CD8-positive, alpha-beta memory T cell (primary cell): ENCODE measurements around the gene TXNRD2. TPM values are rescaled to one million over a fixed set of nuclear protein-coding genes. Genes with fewer than 3 reads are reported as not detected.

Experiments used
- CTCF ChIA-PET: fragments of 350-600 bp; sonication (Branson Sonifier 250); formaldehyde crosslinking; loops from one replicate; lab custom pipeline; 2021; ENCODE audit warnings: antibody characterized with exemption; lab: Charles Lee
- POLR2A ChIA-PET: fragments of 350-600 bp; sonication (Branson Sonifier 250); formaldehyde crosslinking; loops from one replicate; lab custom pipeline; 2021; ENCODE audit warnings: antibody characterized with exemption; lab: Charles Lee
- DNase-seq, 5 donors: peaks; one replicate each; pipeline versions ENCODE4 v3.0.0 to v3.0.0-alpha.2; 2020 to 2022; ENCODE audit warnings: mixed read lengths in 1 of 5
- H3K27ac ChIP-seq: one replicate; pipeline ENCODE4 v1.7.0; 2013; ENCODE audit warnings: low read depth, mild to moderate bottlenecking, low read length, moderate library complexity
- H3K27me3 ChIP-seq: 2 replicates; pipeline ENCODE4 v1.7.0; 2013; ENCODE audit warnings: low read length, mild to moderate bottlenecking; ENCODE audit not compliant: insufficient read depth, poor library complexity, severe bottlenecking
- H3K36me3 ChIP-seq: 2 replicates; pipeline ENCODE4 v1.7.0; 2013; ENCODE audit warnings: mild to moderate bottlenecking, low read length, moderate library complexity; ENCODE audit not compliant: insufficient read depth
- H3K4me1 ChIP-seq: 2 replicates; pipeline ENCODE4 v1.7.0; 2013; ENCODE audit warnings: mild to moderate bottlenecking, low read length, moderate library complexity; ENCODE audit not compliant: insufficient read depth
- H3K4me3 ChIP-seq: 2 replicates; pipeline ENCODE4 v1.7.0; 2013; ENCODE audit warnings: mild to moderate bottlenecking, low read length
- H3K9me3 ChIP-seq: 2 replicates; pipeline ENCODE4 v1.7.0; 2013; ENCODE audit warnings: mild to moderate bottlenecking, low read length
- H3K27ac Mint-ChIP-seq, 8 donors: one replicate each; pipeline ENCODE4 v1.8.0; 2020 to 2021; ENCODE audit warnings: mixed read lengths in 8 of 8, mild to moderate bottlenecking in 6 of 8, inconsistent platforms in 3 of 8, moderate library complexity in 3 of 8
- H3K27me3 Mint-ChIP-seq, 2 donors: one replicate each; pipeline ENCODE4 v1.8.0; 2020 to 2021; ENCODE audit warnings: mixed read lengths in 2 of 2, mild to moderate bottlenecking in 1 of 2, moderate library complexity in 1 of 2
- H3K36me3 Mint-ChIP-seq, 3 donors: one replicate each; pipeline ENCODE4 v1.8.0; 2020 to 2021; ENCODE audit warnings: mixed read lengths in 3 of 3, inconsistent platforms in 1 of 3, mild to moderate bottlenecking in 1 of 3
- H3K4me1 Mint-ChIP-seq, 3 donors: one replicate each; pipeline ENCODE4 v1.8.0; 2020 to 2021; ENCODE audit warnings: mixed read lengths in 3 of 3, inconsistent platforms in 1 of 3, mild to moderate bottlenecking in 1 of 3
- H3K4me3 Mint-ChIP-seq, 7 donors: one replicate each; pipeline ENCODE4 v1.8.0; 2020 to 2021; ENCODE audit warnings: mixed read lengths in 7 of 7, mild to moderate bottlenecking in 6 of 7, moderate library complexity in 4 of 7, inconsistent platforms in 2 of 7
- H3K9me3 Mint-ChIP-seq, 5 donors: one replicate each; pipeline ENCODE4 v1.8.0; 2020 to 2022; ENCODE audit warnings: mixed read lengths in 5 of 5, mild to moderate bottlenecking in 3 of 5, moderate library complexity in 2 of 5, inconsistent platforms in 1 of 5
- polyA plus RNA-seq: library from polyadenylated mRNA; unstranded; fragments of 300-500 nt; fragmentation: Illumina TruSeq; gene quantifications from one replicate; pipeline ENCODE4 v1.2.3, GENCODE V29; 2021
- total RNA-seq, 2 experiments: library from RNA; stranded (reverse); gene quantifications; one replicate each; pipeline ENCODE4 v1.2.3, GENCODE V29; 2021

The TXNRD2 gene
- total and polyA plus RNA-seq, 3 experiments from 2014 or later: 13.8 to 27.9 (median 27.6) TPM

DNA sequence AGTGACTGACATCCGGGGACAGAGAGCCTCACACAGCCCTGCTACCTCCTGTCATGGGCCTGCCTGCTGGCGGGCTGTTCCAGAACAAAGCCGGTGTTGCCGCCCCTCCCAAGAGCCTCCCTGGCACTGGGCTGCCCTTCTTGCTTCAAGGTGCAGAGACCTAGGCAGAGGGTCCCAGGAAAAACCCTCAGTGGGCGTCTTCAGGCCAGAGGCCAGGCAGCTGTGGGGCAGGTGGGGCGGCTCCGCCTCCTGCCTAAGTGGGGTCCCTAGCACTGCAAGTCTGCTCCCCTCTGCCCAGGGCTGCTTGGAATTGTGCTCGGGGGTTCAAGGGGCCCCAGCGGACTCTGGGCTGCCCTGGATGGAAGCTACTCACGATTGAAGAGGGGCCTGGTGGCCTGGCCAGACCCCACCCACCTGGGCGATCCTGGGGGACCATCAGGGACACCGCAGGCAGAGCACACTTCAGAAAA lies 66.5 kb downstream of the TXNRD2 start:
- Mint-ChIP-seq H3K36me3 (peaks cover 0 to 2% (median 0%) of the 10 kb centered on the region in 3 donors), H3K4me1 (peaks cover 0 to 9% (median 0%) of the 10 kb centered on the region in 3 donors), H3K9me3 (no peaks in the 10 kb centered on the region), H3K27me3 (no peaks in the 10 kb centered on the region), H3K27ac (peak overlapping the region in 2 of 8 donors; percentile 42 to 69), H3K4me3 (no peak overlapping the region)
- ChIA-PET CTCF (no interaction called here), POLR2A (no interaction called here)
- H3K9me3 ChIP-seq: no peaks in the 10 kb centered on the region
- H3K4me3 ChIP-seq: no peak overlapping the region
- peak in 2 of 5 donors; percentile 0 to 27 for DNase-seq
- H3K36me3 ChIP-seq: no peaks in the 10 kb centered on the region
- H3K27me3 ChIP-seq: no peaks in the 10 kb centered on the region
- H3K27ac ChIP-seq: no peak overlapping the region
- H3K4me1 ChIP-seq: peaks cover 16% of the 10 kb centered on the region

DNA sequence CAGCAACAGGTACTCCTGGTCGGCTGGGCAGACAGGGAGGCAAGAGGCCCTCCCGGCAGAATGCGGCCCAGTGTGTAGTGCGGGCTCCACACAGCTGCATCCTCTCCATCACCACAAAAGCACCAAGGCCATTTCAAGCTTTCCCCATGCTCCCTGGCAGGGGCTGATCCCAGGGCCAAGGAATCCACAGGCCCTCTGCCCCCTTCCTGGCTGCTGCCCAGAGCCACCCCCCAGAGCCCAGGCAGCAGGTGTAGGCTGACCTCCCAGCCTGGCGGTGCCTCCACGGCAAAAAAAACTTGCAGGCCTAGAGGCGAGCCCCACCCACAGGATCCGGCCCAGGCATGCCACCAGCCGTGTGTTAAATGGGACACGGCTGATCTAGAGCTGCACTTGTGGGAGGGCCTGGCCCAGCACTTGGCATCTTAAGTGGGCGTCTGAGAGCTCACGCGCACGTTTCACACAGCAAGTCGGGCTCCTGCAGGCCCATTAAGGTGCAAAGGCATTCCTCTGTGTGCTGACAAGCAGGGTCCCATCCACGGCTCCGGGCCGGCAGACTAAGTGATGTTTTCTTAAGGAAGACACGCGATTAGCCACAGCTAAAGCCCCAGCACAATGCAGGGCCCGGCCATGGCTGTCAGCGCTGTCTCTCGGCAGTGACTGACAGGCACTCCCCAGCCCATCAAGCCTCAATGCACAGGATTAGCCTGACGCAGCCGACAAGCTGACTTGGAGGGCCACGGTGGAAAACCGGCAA lies 67.1 kb downstream of the TXNRD2 start:
- H3K9me3 ChIP-seq: no peaks in the 10 kb centered on the region
- Mint-ChIP-seq H3K27me3 (no peaks in the 10 kb centered on the region), H3K27ac (peak overlapping the region in 3 of 8 donors; percentile 42 to 69 (median 61)), H3K4me3 (peak overlapping the region in 2 of 7 donors; percentile 27 to 35), H3K36me3 (peaks cover 0 to 2% (median 0%) of the 10 kb centered on the region in 3 donors), H3K9me3 (no peaks in the 10 kb centered on the region), H3K4me1 (peaks cover 0 to 9% (median 0%) of the 10 kb centered on the region in 3 donors)
- peaks cover 16% of the 10 kb centered on the region for H3K4me1 ChIP-seq
- H3K4me3 ChIP-seq: no peak overlapping the region
- H3K27ac ChIP-seq: no peak overlapping the region
- peak in 3 of 5 donors; percentile 19 to 46 (median 42) for DNase-seq
- ChIA-PET POLR2A (no interaction called here), CTCF (no interaction called here)
- H3K27me3 ChIP-seq: no peaks in the 10 kb centered on the region
- no peaks in the 10 kb centered on the region for H3K36me3 ChIP-seq

DNA sequence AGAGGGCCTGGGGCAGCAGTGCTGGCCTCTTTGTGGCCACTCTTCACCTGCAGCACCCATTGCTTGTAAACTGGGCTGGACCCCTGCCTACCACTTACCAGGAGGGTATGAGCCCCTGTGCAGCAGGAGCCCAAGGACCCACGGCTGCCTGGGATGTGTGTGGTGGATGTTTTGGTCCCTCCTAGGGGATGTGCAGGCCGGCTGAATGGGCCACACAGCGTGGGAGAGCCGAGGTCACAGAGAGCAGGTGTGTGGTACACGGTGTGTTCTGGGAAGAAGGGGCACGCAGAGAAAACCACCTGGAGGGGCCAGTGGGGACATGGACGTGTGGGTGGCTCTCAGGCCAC lies 67.7 kb downstream of the TXNRD2 start:
- H3K36me3 Mint-ChIP-seq: peaks cover 0 to 2% (median 0%) of the 10 kb centered on the region in 3 donors

DNA sequence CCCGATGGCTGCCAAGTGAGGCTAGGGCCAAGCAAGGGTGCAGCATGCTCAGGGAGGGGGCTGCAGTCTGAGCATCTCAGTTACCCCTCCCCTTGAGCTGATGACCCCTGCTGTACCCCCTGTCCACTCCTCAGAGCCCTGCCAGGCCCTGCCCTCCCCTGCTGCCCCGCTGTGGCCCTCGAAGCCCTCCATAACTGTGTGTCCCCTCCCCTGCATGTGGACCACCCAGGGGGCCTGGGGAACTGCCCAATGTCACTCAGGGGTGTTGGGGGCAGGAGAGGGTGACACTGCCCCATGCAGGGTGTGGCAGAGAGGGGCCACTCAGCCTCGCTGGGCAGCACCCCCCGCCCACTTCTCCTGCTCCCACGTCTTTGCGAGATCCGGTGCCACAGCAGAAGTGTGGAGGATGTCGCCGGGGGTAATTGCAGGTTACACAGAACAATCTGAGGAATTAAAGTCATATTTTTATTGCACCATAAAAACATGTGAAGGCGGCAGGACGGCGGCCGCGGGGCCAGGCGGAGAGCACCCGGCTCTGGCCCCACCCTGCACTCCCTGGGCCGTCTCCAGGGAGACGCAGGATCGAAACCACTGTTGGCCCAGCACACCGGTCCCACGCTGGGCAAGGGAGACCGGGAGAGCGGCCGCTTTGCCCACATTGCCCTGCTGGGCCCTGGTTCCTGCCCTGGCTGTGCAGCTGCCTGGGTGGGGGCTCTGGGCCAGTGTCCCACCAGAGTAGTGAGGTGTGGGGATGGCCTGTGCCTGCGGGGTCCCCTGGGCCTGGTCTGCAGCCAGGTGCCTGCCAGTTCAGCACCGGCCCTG lies 68.3 kb downstream of the TXNRD2 start:
- Mint-ChIP-seq H3K36me3 (no peaks in the 10 kb centered on the region), H3K9me3 (no peaks in the 10 kb centered on the region), H3K4me1 (peaks cover 0 to 9% (median 0%) of the 10 kb centered on the region in 3 donors), H3K4me3 (no peak overlapping the region), H3K27ac (no peak overlapping the region), H3K27me3 (no peaks in the 10 kb centered on the region)
- CTCF ChIA-PET: no interaction called here
- H3K4me1 ChIP-seq: peaks cover 16% of the 10 kb centered on the region
- DNase-seq: peak in 2 of 5 donors; percentile 0 to 40
- H3K27me3 ChIP-seq: no peaks in the 10 kb centered on the region
- H3K4me3 ChIP-seq: no peak overlapping the region
- no peaks in the 10 kb centered on the region for H3K9me3 ChIP-seq
- no peaks in the 10 kb centered on the region for H3K36me3 ChIP-seq
- POLR2A ChIA-PET: no interaction called here
- no peak overlapping the region for H3K27ac ChIP-seq

More for the DNA sequence above, 67.7 kb downstream of the TXNRD2 start:
- no peak for DNase-seq
- no peaks in the 10 kb centered on the region for H3K36me3 ChIP-seq
- no peak overlapping the region for H3K27ac ChIP-seq
- no peaks in the 10 kb centered on the region for H3K9me3 ChIP-seq
- peak overlapping the region in 3 of 7 donors; percentile 27 to 35 (median 28) for H3K4me3 Mint-ChIP-seq
- H3K4me1 ChIP-seq: peaks cover 16% of the 10 kb centered on the region
- no peak overlapping the region for H3K4me3 ChIP-seq
- ChIA-PET POLR2A (no interaction called here), CTCF (no interaction called here)
- H3K27ac Mint-ChIP-seq: peak overlapping the region in 1 of 8 donors; percentile 42
- no peaks in the 10 kb centered on the region for H3K9me3 Mint-ChIP-seq
- H3K27me3 Mint-ChIP-seq: no peaks in the 10 kb centered on the region
- H3K4me1 Mint-ChIP-seq: peaks cover 0 to 9% (median 0%) of the 10 kb centered on the region in 3 donors
- H3K27me3 ChIP-seq: no peaks in the 10 kb centered on the region

DNA sequence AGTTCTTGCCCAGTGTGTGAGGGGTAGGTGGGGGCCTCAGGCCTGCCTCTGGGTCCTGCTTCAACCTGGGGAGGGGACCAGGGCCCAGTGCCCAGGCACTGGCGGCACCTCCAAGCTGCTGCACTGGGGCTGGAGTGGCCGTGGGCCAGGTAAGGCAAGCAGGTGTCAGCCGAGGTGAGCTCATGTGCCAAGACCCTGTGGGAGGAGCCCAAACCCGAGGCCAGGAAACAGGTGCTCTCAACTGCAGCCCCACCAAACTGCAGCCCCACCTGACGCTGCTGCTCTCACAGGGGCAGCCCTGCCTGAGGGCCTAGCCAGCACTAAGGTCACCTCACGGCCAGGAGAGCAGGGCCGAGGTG lies 68.9 kb downstream of the TXNRD2 start:
- peak in 1 of 5 donors; percentile 32 for DNase-seq
- no peaks in the 10 kb centered on the region for H3K9me3 ChIP-seq
- Mint-ChIP-seq H3K27me3 (no peaks in the 10 kb centered on the region), H3K36me3 (no peaks in the 10 kb centered on the region), H3K27ac (no peak overlapping the region), H3K9me3 (no peaks in the 10 kb centered on the region), H3K4me3 (no peak overlapping the region), H3K4me1 (peaks cover 0 to 9% (median 0%) of the 10 kb centered on the region in 3 donors)
- CTCF ChIA-PET: no interaction called here
- POLR2A ChIA-PET: no interaction called here
- peaks cover 16% of the 10 kb centered on the region for H3K4me1 ChIP-seq
- no peaks in the 10 kb centered on the region for H3K27me3 ChIP-seq
- no peak overlapping the region for H3K4me3 ChIP-seq
- H3K27ac ChIP-seq: no peak overlapping the region
- no peaks in the 10 kb centered on the region for H3K36me3 ChIP-seq

DNA sequence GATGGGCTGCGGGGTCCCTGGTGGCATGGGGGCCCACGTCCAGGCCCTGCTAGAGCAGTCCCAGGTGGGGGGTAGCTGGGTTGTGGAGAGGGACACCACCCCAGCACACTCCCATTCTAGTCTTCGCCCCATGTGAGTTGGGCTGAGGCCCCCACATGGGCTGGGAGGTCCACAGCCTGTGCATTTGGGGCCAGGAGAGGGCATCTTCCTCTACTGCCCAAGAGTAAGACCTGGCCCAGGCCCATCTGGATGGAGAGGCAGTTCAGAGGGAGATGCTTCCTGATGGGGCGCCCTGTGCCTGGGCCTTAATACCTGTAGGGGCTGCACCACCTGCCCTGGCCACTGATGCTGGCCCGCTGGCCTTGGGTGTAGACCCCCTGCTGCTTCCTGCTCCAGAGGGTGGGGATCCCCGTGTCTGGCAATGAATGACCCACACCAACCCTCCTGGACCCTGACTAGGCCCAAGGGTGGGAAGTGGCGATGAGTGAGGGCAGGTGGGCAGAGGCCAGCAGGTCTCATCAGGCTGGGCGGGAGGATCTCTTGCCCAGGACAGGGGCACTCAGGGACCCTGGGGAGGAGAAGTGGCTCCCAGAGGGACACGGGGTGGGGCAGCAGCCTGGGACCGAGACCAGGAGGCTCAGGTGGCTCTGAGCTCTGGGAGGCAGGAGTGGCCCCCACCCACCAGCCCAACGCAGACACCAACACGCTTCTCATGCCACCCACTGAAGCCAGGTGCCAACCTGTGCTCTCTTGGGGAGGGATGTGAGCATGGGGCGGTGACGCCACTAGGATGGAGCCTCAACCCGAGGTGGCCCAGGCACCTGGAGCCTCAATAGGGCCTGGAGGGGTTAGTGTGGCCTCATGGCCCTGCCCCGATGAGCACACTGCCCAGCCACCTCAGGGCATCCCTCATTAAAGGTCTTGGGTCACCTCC lies 69.5 kb downstream of the TXNRD2 start:
- H3K27ac Mint-ChIP-seq: no peak overlapping the region
- H3K27ac ChIP-seq: no peak overlapping the region
- ChIA-PET POLR2A (no interaction called here), CTCF (no interaction called here)
- H3K4me3 Mint-ChIP-seq: no peak overlapping the region
- H3K9me3 Mint-ChIP-seq: no peaks in the 10 kb centered on the region
- H3K9me3 ChIP-seq: no peaks in the 10 kb centered on the region
- no peaks in the 10 kb centered on the region for H3K27me3 ChIP-seq
- peaks cover 16% of the 10 kb centered on the region for H3K4me1 ChIP-seq
- no peaks in the 10 kb centered on the region for H3K27me3 Mint-ChIP-seq
- H3K4me3 ChIP-seq: no peak overlapping the region
- DNase-seq: no peak
- H3K36me3 Mint-ChIP-seq: no peaks in the 10 kb centered on the region
- H3K4me1 Mint-ChIP-seq: peaks cover 0 to 9% (median 0%) of the 10 kb centered on the region in 3 donors
- H3K36me3 ChIP-seq: no peaks in the 10 kb centered on the region

DNA sequence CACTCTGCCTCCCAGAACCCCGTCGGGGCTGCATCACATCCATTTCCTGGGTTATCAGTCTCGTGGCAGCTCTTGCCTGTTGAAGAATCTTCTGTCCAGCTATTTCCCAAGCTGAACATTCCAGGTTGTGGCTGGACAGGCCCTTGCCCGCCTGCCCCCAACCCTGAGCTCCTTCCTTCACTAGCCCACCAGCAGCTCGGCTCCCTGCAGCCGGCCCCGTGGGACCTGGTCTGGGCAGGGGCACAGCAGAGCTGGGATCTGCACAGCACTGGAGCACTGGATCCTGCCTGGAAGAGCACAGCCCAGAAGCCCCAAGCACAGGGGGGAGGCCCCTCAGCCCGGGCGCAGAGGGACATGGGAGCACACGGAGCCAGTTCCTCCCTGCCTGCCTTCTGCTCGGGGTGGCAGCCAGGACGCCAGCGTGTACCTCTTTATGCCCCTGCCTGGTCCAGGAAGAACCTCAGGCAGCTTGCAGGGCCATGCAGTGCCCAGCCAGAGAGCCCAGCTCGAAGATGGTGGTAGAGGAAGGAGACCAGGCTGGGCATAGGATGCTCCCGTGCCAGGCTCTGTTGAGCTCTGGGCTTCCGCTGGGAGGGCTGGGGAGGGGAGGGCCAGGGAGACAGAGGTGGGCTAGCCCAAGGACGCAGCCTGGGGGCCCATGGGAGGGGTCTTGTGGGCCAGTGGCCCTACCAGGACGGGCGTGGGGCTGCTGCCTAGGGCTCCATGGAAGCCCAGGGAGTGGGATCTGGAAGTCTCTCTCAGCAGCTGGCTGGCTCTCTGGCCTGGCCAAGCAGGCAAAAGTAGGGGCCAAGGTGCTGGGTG lies 70.4 kb downstream of the TXNRD2 start:
- no peaks in the 10 kb centered on the region for H3K36me3 Mint-ChIP-seq
- ChIA-PET POLR2A (no interaction called here), CTCF (no interaction called here)

More for the DNA sequence above, 70.4 kb downstream of the TXNRD2 start:
- H3K27ac Mint-ChIP-seq: no peak overlapping the region
- Histone ChIP-seq H3K4me1 (peaks cover 16% of the 10 kb centered on the region), H3K36me3 (no peaks in the 10 kb centered on the region), H3K9me3 (no peaks in the 10 kb centered on the region), H3K4me3 (no peak overlapping the region), H3K27me3 (no peaks in the 10 kb centered on the region), H3K27ac (no peak overlapping the region)
- H3K4me1 Mint-ChIP-seq: peaks cover 0 to 9% (median 0%) of the 10 kb centered on the region in 3 donors
- peak in 1 of 5 donors; percentile 44 for DNase-seq
- H3K27me3 Mint-ChIP-seq: no peaks in the 10 kb centered on the region
- no peak overlapping the region for H3K4me3 Mint-ChIP-seq
- no peaks in the 10 kb centered on the region for H3K9me3 Mint-ChIP-seq
